Endothelial cell of umbilical vein (primary cell): ENCODE results near the gene SUCLG2. TPM values are rescaled to one million over a fixed set of nuclear protein-coding genes. Genes with fewer than 3 reads are reported as not detected.

Experiments used
- BruUV-seq: library from RNA; stranded (reverse); fragments of 400-500 nt; replicated peaks from 2 replicates; lab custom pipeline; 2021; lab: Mats Ljungman, UMichigan
- CTCF ChIA-PET: fragments of 300-600, 350-600 bp; sonication (Branson Sonifier 250); formaldehyde crosslinking; loops from one replicate; lab custom pipeline; 2021; ENCODE audit warnings: antibody characterized with exemption, inconsistent platforms; lab: Charles Lee
- POLR2A ChIA-PET: fragments of 300-600, 350-600 bp; sonication (Branson Sonifier 250); formaldehyde crosslinking; loops from one replicate; lab custom pipeline; 2021; ENCODE audit warnings: antibody characterized with exemption, inconsistent platforms; lab: Charles Lee
- DNase-seq: peaks from one replicate; pipeline ENCODE4 v3.0.0-alpha.2; 2011; ENCODE audit warnings: low read depth, low spot score
- FAIRE-seq: peaks from 2 replicates; lab custom pipeline; 2011; peaks lifted over from hg19 to GRCh38; lab: Jason Lieb, UNC
- H2AFZ ChIP-seq: 2 replicates; pipeline ENCODE4 v1.6.0; 2012; ENCODE audit warnings: low read depth, low read length, control low read depth, inconsistent platforms
- H3K27ac ChIP-seq: 2 replicates; pipeline ENCODE4 v1.5.1; 2011; ENCODE audit warnings: low read depth, mild to moderate bottlenecking, control low read depth, low read length, moderate library complexity; ENCODE audit not compliant: insufficient read depth
- H3K27me3 ChIP-seq, 2 experiments: 2 replicates each; pipeline versions ENCODE4 v1.6.0 to v1.6.1; 2011; ENCODE audit warnings: low read length in 2 of 2, mixed read lengths in 1 of 2; ENCODE audit not compliant: control insufficient read depth in 2 of 2, insufficient read depth in 2 of 2
- H3K36me3 ChIP-seq, 2 experiments: 2 replicates in 1 of 2; 3 replicates in 1 of 2; pipeline ENCODE4 v1.5.1; 2011; ENCODE audit warnings: low read length in 2 of 2, mild to moderate bottlenecking in 1 of 2, moderate library complexity in 1 of 2; ENCODE audit not compliant: control insufficient read depth in 2 of 2, insufficient read depth in 2 of 2; ENCODE audit errors: extremely low read depth in 1 of 2
- H3K4me1 ChIP-seq: 3 replicates; pipeline ENCODE4 v1.5.1; 2011; ENCODE audit warnings: mild to moderate bottlenecking, low read length; ENCODE audit not compliant: control insufficient read depth, insufficient read depth; ENCODE audit errors: extremely low read depth
- H3K4me2 ChIP-seq: 2 replicates; pipeline ENCODE4 v1.6.1; 2011; ENCODE audit warnings: low read length, control low read depth, mixed read lengths; ENCODE audit not compliant: insufficient read depth
- H3K4me3 ChIP-seq, 3 experiments: fragments of 200-600 bp in 1 of 3; sonication (generic), shearing (Covaris generic) in 1 of 3; replicated peaks in 1 of 3; 2 replicates each; pipeline ENCODE4 v1.5.1; 2011 to 2016; ENCODE audit warnings: control low read depth in 3 of 3, low read length in 3 of 3, mild to moderate bottlenecking in 2 of 3, inconsistent platforms in 1 of 3, low read depth in 1 of 3, moderate library complexity in 1 of 3; ENCODE audit not compliant: insufficient read depth in 1 of 3
- H3K79me2 ChIP-seq: 2 replicates; pipeline ENCODE4 v1.6.0; 2012; ENCODE audit warnings: low read length, inconsistent platforms; ENCODE audit not compliant: control insufficient read depth, insufficient read depth
- H3K9ac ChIP-seq: replicated peaks from 2 replicates; pipeline ENCODE3; 2011; ENCODE audit warnings: low read length, control low read depth; ENCODE audit not compliant: insufficient read depth; ENCODE audit errors: extremely low read depth
- H3K9me1 ChIP-seq: replicated peaks from 3 replicates; pipeline ENCODE4 v1.6.0; 2011; ENCODE audit warnings: mild to moderate bottlenecking, low read length; ENCODE audit not compliant: control insufficient read depth, insufficient read depth; ENCODE audit errors: extremely low read depth
- H3K9me3 ChIP-seq: replicated peaks from 2 replicates; pipeline ENCODE4 v1.5.1; 2012; ENCODE audit warnings: low read length, inconsistent platforms; ENCODE audit not compliant: control insufficient read depth, insufficient read depth
- H4K20me1 ChIP-seq: replicated peaks from 2 replicates; pipeline ENCODE3; 2011; ENCODE audit warnings: mild to moderate bottlenecking, low read length; ENCODE audit not compliant: control insufficient read depth, insufficient read depth; ENCODE audit errors: extremely low read depth
- EZH2 ChIP-seq: IDR thresholded peaks from 2 replicates; pipeline ENCODE4 v1.6.1; 2012; ENCODE audit warnings: borderline replicate concordance, low read depth, mild to moderate bottlenecking, moderate library complexity, low read length, inconsistent platforms; ENCODE audit not compliant: severe bottlenecking
- FOS ChIP-seq: IDR thresholded peaks from 2 replicates; pipeline ENCODE4 v1.6.1; 2011; ENCODE audit warnings: mild to moderate bottlenecking, low read length, moderate library complexity, borderline replicate concordance; ENCODE audit not compliant: insufficient read depth
- GATA2 ChIP-seq: IDR thresholded peaks from 2 replicates; pipeline ENCODE4 v1.7.0; 2011; ENCODE audit warnings: low read depth, mild to moderate bottlenecking, moderate library complexity, mixed read lengths, low read length; ENCODE audit not compliant: insufficient read length, insufficient read depth
- JUN ChIP-seq: IDR thresholded peaks from 2 replicates; pipeline ENCODE4 v1.6.1; 2011; ENCODE audit warnings: borderline replicate concordance, low read depth; ENCODE audit not compliant: insufficient read length, insufficient read depth
- MYC ChIP-seq: IDR thresholded peaks from one replicate; pipeline ENCODE4 v1.6.1; 2011; ENCODE audit warnings: mild to moderate bottlenecking, low read depth, low read length
- POLR2A ChIP-seq: IDR thresholded peaks from 2 replicates; pipeline ENCODE4 v1.6.1; 2012; ENCODE audit warnings: low read depth, mild to moderate bottlenecking, control low read depth, low read length
- POLR2AphosphoS5 ChIP-seq: IDR thresholded peaks from 2 replicates; pipeline ENCODE4 v1.6.1; 2012; ENCODE audit warnings: low read depth, mild to moderate bottlenecking, control low read depth, low read length, moderate library complexity; ENCODE audit not compliant: insufficient read depth
- dilution Hi-C: fragments of 300-500 bp; cut with MboI; formaldehyde crosslinking; loops from one replicate; pipeline ENCODE4 v1.15.0; 2019; ENCODE audit warnings: low sequenced_read_pairs; ENCODE audit not compliant: extremely low pct_ligation_motif_present
- intact Hi-C: fragments of 100-400 bp; cut with micrococcal nuclease; formaldehyde crosslinking; loops from one replicate; pipeline ENCODE4 v1.10.0; 2022
- polyA plus RNA-seq, 4 experiments: library from polyadenylated mRNA; depleted of rRNA in 3 of 4; stranded (reverse) in 3 of 4; unstranded in 1 of 4; fragments of >200 nt; gene quantifications; 2 replicates each; pipeline versions ENCODE4 v1.2.1 to v1.2.3, GENCODE V29; 2011 to 2012; ENCODE audit warnings: missing spikeins in 1 of 4
- total RNA-seq: library from RNA; stranded (reverse); gene quantifications from 2 replicates; pipeline ENCODE4 v1.2.3, GENCODE V29; 2021
- TF ChIP-seq, protein P1 (sequence below), 2 donors: IDR thresholded peaks; 1 replicate in 1 of 2; 2 replicates in 1 of 2; pipeline ENCODE4 v1.5.1; 2011; ENCODE audit warnings: low read length in 2 of 2, mild to moderate bottlenecking in 2 of 2, moderate library complexity in 2 of 2, control low read depth in 1 of 2, inconsistent platforms in 1 of 2, low read depth in 1 of 2; ENCODE audit not compliant: insufficient read depth in 1 of 2; ENCODE audit errors: extremely low read depth in 1 of 2
- TF ChIP-seq, protein P2 (sequence below): IDR thresholded peaks from 2 replicates; pipeline ENCODE4 v1.6.1; 2011; ENCODE audit not compliant: insufficient read depth, insufficient read length

Gene SUCLG2
- total and polyA plus RNA-seq, 2 donors (not counting 3 experiments of a cell fraction or from before 2014, with no cell fraction given) = 8.1 to 38.3 TPM

DNA sequence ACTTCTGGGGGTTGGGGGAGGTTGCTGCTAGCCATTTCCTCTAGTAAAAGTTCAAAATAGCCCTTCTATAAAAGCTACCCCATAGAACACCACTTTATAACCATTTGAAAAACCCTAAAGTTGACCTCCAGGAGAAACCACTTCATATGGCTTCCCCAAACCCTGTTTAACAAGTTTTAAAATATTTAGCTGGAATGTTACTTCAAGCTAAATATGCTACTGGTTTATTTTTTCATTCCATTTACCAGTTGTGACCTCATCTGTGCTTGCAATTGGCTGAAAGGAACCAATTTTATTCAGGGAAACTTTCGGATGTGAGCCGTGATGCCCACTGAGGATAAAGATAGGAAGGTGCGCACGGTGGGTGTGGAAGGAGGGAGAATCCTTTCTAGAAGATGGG is 221.3 kb downstream of the SUCLG2 start:
- Histone ChIP-seq H3K9me3 (no peaks in the 10 kb centered on the region), H3K79me2 (no peaks in the 10 kb centered on the region), H4K20me1 (no peaks in the 10 kb centered on the region), H3K9me1 (no peaks in the 10 kb centered on the region), H2AFZ (no peak overlapping the region), H3K27me3 (no peaks in the 10 kb centered on the region), H3K4me1 (no peaks in the 10 kb centered on the region), H3K27ac (no peak overlapping the region), H3K9ac (no peak overlapping the region), H3K4me3 (no peak overlapping the region), H3K36me3 (no peaks in the 10 kb centered on the region), H3K4me2 (no peak overlapping the region)
- no peak for FAIRE-seq
- no peak for DNase-seq
- ChIA-PET CTCF (interaction anchor here (1.0 to 1.1 kb wide), 2 partner anchors 24 to 356 kb away, joined by 3 read pairs; no protein-coding TSS in a partner anchor), POLR2A (no interaction called here)
- BruUV-seq = no TSS peak
- dilution Hi-C loops = no loop called here
- TF ChIP-seq MYC = no peak
- no peak for TF ChIP-seq JUN
- no peak for TF ChIP-seq GATA2
- no peak for TF ChIP-seq FOS
- intact Hi-C loops = no loop called here

DNA sequence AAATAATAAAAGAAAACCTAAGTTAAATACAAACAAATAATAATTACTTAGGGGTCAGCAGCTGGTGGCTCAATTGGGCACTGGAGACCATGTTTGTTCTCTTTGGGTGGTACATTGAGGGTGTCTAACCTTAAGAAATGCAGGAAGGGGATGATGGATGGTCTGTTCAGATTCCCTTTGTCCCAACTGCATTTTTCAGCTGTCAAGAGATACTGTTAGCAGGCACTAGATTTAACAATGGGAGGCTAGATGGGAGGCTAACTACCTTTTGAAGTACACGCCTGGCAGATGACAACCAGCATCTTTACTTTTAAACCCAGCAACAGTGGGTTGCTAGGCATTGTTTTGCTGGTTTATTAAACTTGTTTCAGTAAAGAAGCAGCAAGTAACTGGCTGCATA is 222.5 kb downstream of the SUCLG2 start:
- ChIA-PET CTCF (no interaction called here), POLR2A (no interaction called here)
- Histone ChIP-seq H3K27ac (no peak overlapping the region), H3K79me2 (no peaks in the 10 kb centered on the region), H3K4me2 (no peak overlapping the region), H3K9me1 (no peaks in the 10 kb centered on the region), H4K20me1 (no peaks in the 10 kb centered on the region), H3K9me3 (no peaks in the 10 kb centered on the region), H3K36me3 (no peaks in the 10 kb centered on the region), H3K4me1 (no peaks in the 10 kb centered on the region), H3K27me3 (no peaks in the 10 kb centered on the region), H3K9ac (no peak overlapping the region), H3K4me3 (no peak overlapping the region), H2AFZ (no peak overlapping the region)
- dilution Hi-C loops = no loop called here
- no TSS peak for BruUV-seq
- intact Hi-C loops = no loop called here
- DNase-seq = no peak
- TF ChIP-seq, protein P1, sequence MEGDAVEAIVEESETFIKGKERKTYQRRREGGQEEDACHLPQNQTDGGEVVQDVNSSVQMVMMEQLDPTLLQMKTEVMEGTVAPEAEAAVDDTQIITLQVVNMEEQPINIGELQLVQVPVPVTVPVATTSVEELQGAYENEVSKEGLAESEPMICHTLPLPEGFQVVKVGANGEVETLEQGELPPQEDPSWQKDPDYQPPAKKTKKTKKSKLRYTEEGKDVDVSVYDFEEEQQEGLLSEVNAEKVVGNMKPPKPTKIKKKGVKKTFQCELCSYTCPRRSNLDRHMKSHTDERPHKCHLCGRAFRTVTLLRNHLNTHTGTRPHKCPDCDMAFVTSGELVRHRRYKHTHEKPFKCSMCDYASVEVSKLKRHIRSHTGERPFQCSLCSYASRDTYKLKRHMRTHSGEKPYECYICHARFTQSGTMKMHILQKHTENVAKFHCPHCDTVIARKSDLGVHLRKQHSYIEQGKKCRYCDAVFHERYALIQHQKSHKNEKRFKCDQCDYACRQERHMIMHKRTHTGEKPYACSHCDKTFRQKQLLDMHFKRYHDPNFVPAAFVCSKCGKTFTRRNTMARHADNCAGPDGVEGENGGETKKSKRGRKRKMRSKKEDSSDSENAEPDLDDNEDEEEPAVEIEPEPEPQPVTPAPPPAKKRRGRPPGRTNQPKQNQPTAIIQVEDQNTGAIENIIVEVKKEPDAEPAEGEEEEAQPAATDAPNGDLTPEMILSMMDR (IDR thresholded peaks at IDR 0.05; ENCODE audit: extremely low read depth in 1 of 2, insufficient read depth in 1 of 2, low read depth in 1 of 2, low read length in 2 of 2) = no peak
- TF ChIP-seq GATA2 (no peak), JUN (no peak), POLR2AphosphoS5 (no peak), POLR2A (no peak), FOS (no peak), MYC (no peak), EZH2 (no peak)
- TF ChIP-seq, protein P2, sequence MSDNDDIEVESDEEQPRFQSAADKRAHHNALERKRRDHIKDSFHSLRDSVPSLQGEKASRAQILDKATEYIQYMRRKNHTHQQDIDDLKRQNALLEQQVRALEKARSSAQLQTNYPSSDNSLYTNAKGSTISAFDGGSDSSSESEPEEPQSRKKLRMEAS = no peak
- no peak for FAIRE-seq
